Measurements from ENCODE around the gene PNMA8C.

PNMA8C gene

DNA sequence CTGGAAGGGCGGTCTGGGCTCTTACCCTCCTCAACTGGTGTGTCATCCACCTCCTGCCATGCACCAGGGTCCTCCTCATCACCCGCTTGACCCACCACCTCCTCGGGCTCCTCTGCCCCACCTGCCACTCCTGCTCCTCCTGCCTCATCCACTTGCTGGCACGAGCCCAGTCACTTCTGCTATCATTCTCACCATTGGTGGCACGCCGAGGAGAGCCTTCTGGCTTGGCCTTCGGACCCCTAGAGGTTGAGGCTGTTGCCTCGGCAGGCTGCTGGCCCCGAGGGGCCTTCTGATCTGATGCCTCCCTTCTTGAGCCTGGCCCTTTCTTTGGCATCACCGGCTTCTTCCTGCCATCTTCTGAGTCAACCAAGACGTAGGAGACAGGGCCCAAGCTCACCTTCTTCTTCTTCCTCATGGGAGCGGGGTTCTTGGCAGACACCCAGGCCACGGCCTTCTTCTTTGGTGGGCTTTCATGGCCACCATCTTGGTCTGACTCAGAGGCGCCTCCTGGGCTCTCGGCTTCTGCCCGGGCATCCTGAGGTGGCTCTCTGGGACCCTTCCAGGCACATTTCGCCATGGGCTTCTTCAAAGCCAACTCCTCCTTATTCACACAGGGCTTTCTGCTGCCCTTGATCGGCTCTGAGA lies 40.9 kb upstream of the PNMA8C start:
- H3K9ac ChIP-seq (ENCODE audit: insufficient read length) = no peak overlapping the region
- no peak overlapping the region for H3K27ac ChIP-seq
- TF ChIP-seq FOXP2 (optimal IDR thresholded peaks at IDR 0.05; ENCODE audit: control extremely low read depth, extremely low read length, insufficient read depth) (no peak), EZH2 (IDR thresholded peaks at IDR 0.05) (no peak), POLR2AphosphoS5 (IDR thresholded peaks at IDR 0.05; ENCODE audit: borderline replicate concordance, low read depth, low read length) (no peak)
- H3K9me3 ChIP-seq (ENCODE audit: low read depth, low read length) = no peaks in the 10 kb centered on the region
- no peak overlapping the region for H3K4me3 ChIP-seq
- no peak for DNase-seq (ENCODE audit: low read depth, low spot score)
- H3K36me3 ChIP-seq (ENCODE audit: insufficient read depth, low read length) = no peaks in the 10 kb centered on the region; the same call in 1 of the 2 replicates

DNA sequence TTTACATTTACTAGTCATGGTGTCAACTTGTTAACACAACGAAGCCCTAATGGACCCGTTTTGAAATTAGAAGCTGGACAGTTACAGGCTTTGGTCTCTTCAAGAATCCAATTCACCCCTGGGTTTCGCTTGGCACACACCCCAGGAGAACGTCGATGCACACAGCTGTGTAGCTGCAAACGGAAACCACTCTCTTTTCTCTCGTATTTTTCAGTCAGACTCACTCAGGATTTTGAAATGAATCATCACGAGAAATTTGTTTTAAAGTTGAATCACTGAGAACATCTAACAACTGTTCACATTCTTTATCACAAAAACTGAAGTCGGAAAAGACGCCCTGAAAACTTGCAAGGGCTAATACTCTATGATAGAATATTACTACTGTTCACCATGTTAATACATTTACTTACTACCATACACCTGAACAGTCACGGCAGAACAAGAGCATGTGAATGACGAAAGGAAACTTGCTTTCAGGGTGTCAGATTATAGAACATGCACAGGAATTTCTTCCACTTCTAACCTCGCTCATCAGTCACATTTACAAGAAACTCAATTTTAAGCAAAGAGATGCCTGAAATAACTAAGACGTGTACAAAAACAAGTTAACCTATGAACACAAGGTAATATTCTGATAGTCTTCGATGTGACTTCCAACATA lies 37.9 kb upstream of the PNMA8C start:
- Histone ChIP-seq H3K9me3 (ENCODE audit: low read depth, low read length) (no peaks in the 10 kb centered on the region), H3K27ac (no peak overlapping the region), H3K36me3 (ENCODE audit: insufficient read depth, low read length) (no peaks in the 10 kb centered on the region; the same call in 1 of the 2 replicates), H3K4me3 (no peak overlapping the region), H3K9ac (ENCODE audit: insufficient read length) (no peak overlapping the region)
- no peak for DNase-seq (ENCODE audit: low read depth, low spot score)
- no peak for TF ChIP-seq POLR2AphosphoS5 (IDR thresholded peaks at IDR 0.05; ENCODE audit: borderline replicate concordance, low read depth, low read length)

DNA sequence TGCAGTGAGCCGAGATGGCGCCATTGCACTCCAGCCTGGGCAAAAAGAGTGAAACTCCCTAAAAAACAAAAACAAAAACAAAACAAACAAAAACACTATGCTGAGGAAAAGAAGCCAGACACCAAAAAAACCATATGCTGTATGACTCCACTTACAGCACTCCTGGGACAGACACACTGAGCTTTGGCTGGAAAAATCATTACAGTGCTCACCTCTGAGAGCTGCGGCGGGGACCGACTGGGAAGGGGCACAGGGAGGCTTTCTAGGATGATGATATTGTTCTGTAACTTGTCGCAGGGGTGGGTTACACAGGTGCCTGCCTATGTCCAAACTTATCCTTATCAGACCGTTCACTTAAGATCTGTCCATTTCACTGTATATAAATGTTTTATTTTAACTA lies 34.8 kb upstream of the PNMA8C start:
- Histone ChIP-seq H3K4me3 (no peak overlapping the region), H3K9ac (ENCODE audit: insufficient read length) (no peak overlapping the region), H3K27ac (no peak overlapping the region), H3K9me3 (ENCODE audit: low read depth, low read length) (no peaks in the 10 kb centered on the region), H3K36me3 (ENCODE audit: insufficient read depth, low read length) (no peaks in the 10 kb centered on the region; the same call in 1 of the 2 replicates)
- DNase-seq (ENCODE audit: low read depth, low spot score) = no peak
- TF ChIP-seq POLR2AphosphoS5 (IDR thresholded peaks at IDR 0.05; ENCODE audit: borderline replicate concordance, low read depth, low read length) (no peak), EZH2 (IDR thresholded peaks at IDR 0.05) (no peak), FOXP2 (optimal IDR thresholded peaks at IDR 0.05; ENCODE audit: control extremely low read depth, extremely low read length, insufficient read depth) (no peak)

DNA sequence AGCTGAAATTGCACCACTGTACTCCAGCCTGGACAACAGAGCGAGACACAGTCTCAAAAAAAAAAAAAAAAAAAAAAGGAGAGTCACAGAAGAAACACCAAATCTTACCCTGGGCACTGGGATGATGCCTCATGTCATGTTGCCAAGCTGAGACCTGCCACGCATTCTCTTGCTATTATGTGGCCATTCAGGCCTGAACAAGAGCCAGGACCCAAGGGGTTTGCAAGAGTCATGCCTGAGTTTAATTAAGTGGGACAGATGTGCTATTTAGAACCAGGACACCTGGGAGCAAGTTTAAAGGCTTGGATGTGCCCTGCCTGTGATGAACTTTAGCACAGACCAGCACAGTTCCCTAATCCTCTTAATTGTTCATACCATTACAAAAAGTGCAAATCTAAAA lies 32.8 kb upstream of the PNMA8C start:
- no peaks in the 10 kb centered on the region for H3K9me3 ChIP-seq (ENCODE audit: low read depth, low read length)
- H3K9ac ChIP-seq (ENCODE audit: insufficient read length) = no peak overlapping the region
- no peak for TF ChIP-seq FOXP2 (optimal IDR thresholded peaks at IDR 0.05; ENCODE audit: control extremely low read depth, extremely low read length, insufficient read depth)
- TF ChIP-seq POLR2AphosphoS5 (IDR thresholded peaks at IDR 0.05; ENCODE audit: borderline replicate concordance, low read depth, low read length) = no peak
- no peak for TF ChIP-seq EZH2 (IDR thresholded peaks at IDR 0.05)
- H3K4me3 ChIP-seq = no peak overlapping the region
- no peak overlapping the region for H3K27ac ChIP-seq
- no peak for DNase-seq (ENCODE audit: low read depth, low spot score)
- H3K36me3 ChIP-seq (ENCODE audit: insufficient read depth, low read length) = no peaks in the 10 kb centered on the region

DNA sequence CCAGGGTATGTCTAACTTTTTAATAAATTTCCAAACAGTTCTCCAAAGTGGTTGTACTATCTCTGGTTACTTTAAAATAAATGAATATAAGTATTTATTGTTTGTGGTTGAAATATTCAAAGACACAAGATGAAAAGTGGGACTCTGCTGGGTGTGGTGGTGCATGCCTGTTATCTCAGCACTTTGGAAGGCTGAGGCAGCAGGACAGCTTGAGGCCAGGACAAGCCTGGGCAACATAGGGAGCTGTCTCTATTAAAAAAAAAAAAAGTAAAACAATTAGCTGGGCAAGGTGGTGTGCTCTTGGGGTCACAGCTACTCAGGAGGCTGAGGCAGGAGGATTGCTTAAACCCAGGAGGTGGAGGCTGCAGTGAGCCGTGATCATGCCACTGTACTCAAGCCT lies 32.2 kb upstream of the PNMA8C start:
- Histone ChIP-seq H3K9me3 (ENCODE audit: low read depth, low read length) (no peaks in the 10 kb centered on the region), H3K9ac (ENCODE audit: insufficient read length) (no peak overlapping the region), H3K27ac (no peak overlapping the region), H3K4me3 (no peak overlapping the region), H3K36me3 (ENCODE audit: insufficient read depth, low read length) (no peaks in the 10 kb centered on the region)
- TF ChIP-seq POLR2AphosphoS5 (IDR thresholded peaks at IDR 0.05; ENCODE audit: borderline replicate concordance, low read depth, low read length) = no peak
- no peak for TF ChIP-seq FOXP2 (optimal IDR thresholded peaks at IDR 0.05; ENCODE audit: control extremely low read depth, extremely low read length, insufficient read depth)
- TF ChIP-seq EZH2 (IDR thresholded peaks at IDR 0.05) = no peak
- DNase-seq (ENCODE audit: low read depth, low spot score) = no peak

DNA sequence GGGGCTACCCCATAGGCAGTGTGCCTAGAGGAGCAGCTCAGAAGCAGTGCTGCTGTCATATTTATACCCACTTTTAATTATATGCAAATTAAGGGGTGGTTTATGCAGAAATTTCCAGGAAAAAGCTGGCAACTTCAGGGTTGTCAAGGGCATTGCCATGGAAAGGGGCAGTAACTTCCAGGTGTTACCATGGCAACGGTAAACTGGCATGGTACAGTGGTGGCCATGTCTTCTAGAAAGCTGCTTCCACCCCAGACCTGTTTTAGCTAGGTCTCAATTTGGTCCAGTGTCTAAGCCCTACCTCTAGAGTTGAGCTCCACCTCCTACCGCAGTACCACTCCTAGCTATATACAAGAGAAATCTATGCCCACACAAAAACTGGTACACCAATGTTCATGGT lies 31.3 kb upstream of the PNMA8C start:
- no peak overlapping the region for H3K27ac ChIP-seq
- no peaks in the 10 kb centered on the region for H3K36me3 ChIP-seq (ENCODE audit: insufficient read depth, low read length)
- no peaks in the 10 kb centered on the region for H3K9me3 ChIP-seq (ENCODE audit: low read depth, low read length)
- no peak overlapping the region for H3K9ac ChIP-seq (ENCODE audit: insufficient read length)
- no peak for DNase-seq (ENCODE audit: low read depth, low spot score)
- H3K4me3 ChIP-seq = no peak overlapping the region
- TF ChIP-seq FOXP2 (optimal IDR thresholded peaks at IDR 0.05; ENCODE audit: control extremely low read depth, extremely low read length, insufficient read depth) (no peak), EZH2 (IDR thresholded peaks at IDR 0.05) (no peak), POLR2AphosphoS5 (IDR thresholded peaks at IDR 0.05; ENCODE audit: borderline replicate concordance, low read depth, low read length) (no peak)

DNA sequence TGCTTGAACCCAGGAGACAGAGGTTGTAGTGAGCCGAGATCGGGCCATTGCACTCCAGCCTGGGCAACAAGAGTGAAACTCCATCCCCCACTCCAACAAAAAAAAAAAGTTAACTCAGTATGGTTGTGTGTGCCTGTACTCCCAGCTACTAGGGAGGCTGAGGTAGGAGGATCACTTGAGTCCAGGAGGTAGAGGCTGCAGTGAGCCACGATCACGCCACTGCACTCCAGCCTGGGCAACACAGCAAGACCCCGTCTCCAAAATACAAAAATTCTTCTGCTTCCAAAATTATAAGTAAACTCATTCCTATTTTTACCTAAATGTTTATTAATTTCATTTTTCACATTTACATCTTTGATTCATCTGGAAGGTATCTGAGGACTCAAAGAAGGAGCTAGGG lies 28.2 kb upstream of the PNMA8C start:
- H3K9me3 ChIP-seq (ENCODE audit: low read depth, low read length) = no peaks in the 10 kb centered on the region
- no peak for DNase-seq (ENCODE audit: low read depth, low spot score)
- H3K9ac ChIP-seq (ENCODE audit: insufficient read length) = no peak overlapping the region
- H3K4me3 ChIP-seq = no peak overlapping the region
- H3K27ac ChIP-seq = no peak overlapping the region
- TF ChIP-seq EZH2 (IDR thresholded peaks at IDR 0.05) (no peak), FOXP2 (optimal IDR thresholded peaks at IDR 0.05; ENCODE audit: control extremely low read depth, extremely low read length, insufficient read depth) (no peak), POLR2AphosphoS5 (IDR thresholded peaks at IDR 0.05; ENCODE audit: borderline replicate concordance, low read depth, low read length) (no peak)
- H3K36me3 ChIP-seq (ENCODE audit: insufficient read depth, low read length) = no peaks in the 10 kb centered on the region

DNA sequence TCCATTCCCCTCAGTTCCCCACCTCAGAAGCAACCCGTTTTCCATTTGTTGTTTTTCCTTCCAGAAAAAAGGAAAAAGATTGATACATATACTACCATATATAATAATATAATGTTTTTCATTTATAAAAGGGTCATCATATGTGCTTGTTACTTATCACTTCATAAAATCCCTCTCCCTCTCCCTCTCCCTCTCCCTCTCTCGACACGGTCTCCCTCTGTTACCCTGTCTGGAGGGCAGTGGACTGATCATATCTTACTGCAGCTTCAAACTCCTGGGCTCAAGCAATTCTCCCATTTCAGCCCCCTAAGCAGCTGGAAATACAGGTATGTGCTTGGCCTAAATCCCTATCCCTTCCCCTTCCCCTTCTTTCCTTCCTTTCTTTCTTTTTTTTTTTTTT lies 25.5 kb upstream of the PNMA8C start:
- no peak for DNase-seq (ENCODE audit: low read depth, low spot score)
- H3K9me3 ChIP-seq (ENCODE audit: low read depth, low read length) = no peaks in the 10 kb centered on the region
- H3K4me3 ChIP-seq = no peak overlapping the region
- H3K27ac ChIP-seq = no peak overlapping the region
- H3K9ac ChIP-seq (ENCODE audit: insufficient read length) = no peak overlapping the region
- TF ChIP-seq EZH2 (IDR thresholded peaks at IDR 0.05) (no peak), POLR2AphosphoS5 (IDR thresholded peaks at IDR 0.05; ENCODE audit: borderline replicate concordance, low read depth, low read length) (no peak), FOXP2 (optimal IDR thresholded peaks at IDR 0.05; ENCODE audit: control extremely low read depth, extremely low read length, insufficient read depth) (no peak)
- H3K36me3 ChIP-seq (ENCODE audit: insufficient read depth, low read length) = no peaks in the 10 kb centered on the region

DNA sequence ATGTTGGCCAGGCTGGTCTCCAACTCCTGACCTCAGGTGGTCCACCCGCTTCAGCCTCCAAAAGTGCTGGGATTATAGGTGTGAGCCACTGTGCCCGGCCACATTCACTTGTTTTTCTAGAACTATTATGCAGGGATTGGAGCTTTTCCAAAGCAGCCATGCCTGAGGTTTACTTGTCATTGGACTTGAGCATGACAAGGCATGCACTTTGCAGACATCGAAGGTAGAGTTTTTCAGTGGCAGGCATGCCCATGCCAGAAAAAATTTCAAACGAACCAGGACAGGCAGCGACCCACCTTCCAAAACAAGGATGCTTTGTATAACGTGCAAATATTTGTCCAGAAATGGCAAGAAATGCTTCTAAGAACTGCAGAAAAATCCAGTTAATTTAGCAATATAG lies 24.9 kb upstream of the PNMA8C start:
- H3K27ac ChIP-seq = no peak overlapping the region
- H3K36me3 ChIP-seq (ENCODE audit: insufficient read depth, low read length) = no peaks in the 10 kb centered on the region
- no peak for TF ChIP-seq POLR2AphosphoS5 (IDR thresholded peaks at IDR 0.05; ENCODE audit: borderline replicate concordance, low read depth, low read length)
- no peak for TF ChIP-seq FOXP2 (optimal IDR thresholded peaks at IDR 0.05; ENCODE audit: control extremely low read depth, extremely low read length, insufficient read depth)
- TF ChIP-seq EZH2 (IDR thresholded peaks at IDR 0.05) = no peak
- no peak overlapping the region for H3K4me3 ChIP-seq
- DNase-seq (ENCODE audit: low read depth, low spot score) = no peak
- no peak overlapping the region for H3K9ac ChIP-seq (ENCODE audit: insufficient read length)
- H3K9me3 ChIP-seq (ENCODE audit: low read depth, low read length) = no peaks in the 10 kb centered on the region
